ENCODE measurements around the gene MYOF.

DNA sequence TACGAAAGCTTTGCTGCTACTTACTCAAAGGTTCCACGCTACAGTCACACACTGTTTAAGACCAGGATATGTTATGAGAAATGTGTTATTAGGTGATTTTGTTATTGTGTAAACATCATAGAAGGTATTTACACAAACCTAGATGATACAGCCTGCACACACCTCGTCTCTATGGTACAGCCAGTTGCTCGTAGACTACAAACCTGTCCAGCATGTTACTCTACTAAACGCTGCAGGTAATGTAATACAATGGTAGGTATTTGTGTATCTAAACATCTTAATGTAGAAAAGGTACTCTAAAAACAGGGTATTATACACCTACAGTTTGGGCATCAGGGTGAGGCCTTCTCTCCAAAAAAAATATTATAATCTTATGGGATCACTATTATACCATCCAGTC is 181.2 kb downstream of the MYOF start:
- TF ChIP-seq, protein P1, sequence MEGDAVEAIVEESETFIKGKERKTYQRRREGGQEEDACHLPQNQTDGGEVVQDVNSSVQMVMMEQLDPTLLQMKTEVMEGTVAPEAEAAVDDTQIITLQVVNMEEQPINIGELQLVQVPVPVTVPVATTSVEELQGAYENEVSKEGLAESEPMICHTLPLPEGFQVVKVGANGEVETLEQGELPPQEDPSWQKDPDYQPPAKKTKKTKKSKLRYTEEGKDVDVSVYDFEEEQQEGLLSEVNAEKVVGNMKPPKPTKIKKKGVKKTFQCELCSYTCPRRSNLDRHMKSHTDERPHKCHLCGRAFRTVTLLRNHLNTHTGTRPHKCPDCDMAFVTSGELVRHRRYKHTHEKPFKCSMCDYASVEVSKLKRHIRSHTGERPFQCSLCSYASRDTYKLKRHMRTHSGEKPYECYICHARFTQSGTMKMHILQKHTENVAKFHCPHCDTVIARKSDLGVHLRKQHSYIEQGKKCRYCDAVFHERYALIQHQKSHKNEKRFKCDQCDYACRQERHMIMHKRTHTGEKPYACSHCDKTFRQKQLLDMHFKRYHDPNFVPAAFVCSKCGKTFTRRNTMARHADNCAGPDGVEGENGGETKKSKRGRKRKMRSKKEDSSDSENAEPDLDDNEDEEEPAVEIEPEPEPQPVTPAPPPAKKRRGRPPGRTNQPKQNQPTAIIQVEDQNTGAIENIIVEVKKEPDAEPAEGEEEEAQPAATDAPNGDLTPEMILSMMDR (IDR thresholded peaks at IDR 0.05): no peak
- TF ChIP-seq, protein P2, sequence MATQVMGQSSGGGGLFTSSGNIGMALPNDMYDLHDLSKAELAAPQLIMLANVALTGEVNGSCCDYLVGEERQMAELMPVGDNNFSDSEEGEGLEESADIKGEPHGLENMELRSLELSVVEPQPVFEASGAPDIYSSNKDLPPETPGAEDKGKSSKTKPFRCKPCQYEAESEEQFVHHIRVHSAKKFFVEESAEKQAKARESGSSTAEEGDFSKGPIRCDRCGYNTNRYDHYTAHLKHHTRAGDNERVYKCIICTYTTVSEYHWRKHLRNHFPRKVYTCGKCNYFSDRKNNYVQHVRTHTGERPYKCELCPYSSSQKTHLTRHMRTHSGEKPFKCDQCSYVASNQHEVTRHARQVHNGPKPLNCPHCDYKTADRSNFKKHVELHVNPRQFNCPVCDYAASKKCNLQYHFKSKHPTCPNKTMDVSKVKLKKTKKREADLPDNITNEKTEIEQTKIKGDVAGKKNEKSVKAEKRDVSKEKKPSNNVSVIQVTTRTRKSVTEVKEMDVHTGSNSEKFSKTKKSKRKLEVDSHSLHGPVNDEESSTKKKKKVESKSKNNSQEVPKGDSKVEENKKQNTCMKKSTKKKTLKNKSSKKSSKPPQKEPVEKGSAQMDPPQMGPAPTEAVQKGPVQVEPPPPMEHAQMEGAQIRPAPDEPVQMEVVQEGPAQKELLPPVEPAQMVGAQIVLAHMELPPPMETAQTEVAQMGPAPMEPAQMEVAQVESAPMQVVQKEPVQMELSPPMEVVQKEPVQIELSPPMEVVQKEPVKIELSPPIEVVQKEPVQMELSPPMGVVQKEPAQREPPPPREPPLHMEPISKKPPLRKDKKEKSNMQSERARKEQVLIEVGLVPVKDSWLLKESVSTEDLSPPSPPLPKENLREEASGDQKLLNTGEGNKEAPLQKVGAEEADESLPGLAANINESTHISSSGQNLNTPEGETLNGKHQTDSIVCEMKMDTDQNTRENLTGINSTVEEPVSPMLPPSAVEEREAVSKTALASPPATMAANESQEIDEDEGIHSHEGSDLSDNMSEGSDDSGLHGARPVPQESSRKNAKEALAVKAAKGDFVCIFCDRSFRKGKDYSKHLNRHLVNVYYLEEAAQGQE (IDR thresholded peaks at IDR 0.05; ENCODE audit: insufficient read depth in 1 of 2, low read depth in 2 of 2, low read length in 1 of 2): no peak
- TF ChIP-seq TCF7L2 (IDR thresholded peaks at IDR 0.05; ENCODE audit: low read depth, low read length): no peak
- no peak for TF ChIP-seq POLR2AphosphoS5 (IDR thresholded peaks at IDR 0.05; ENCODE audit: low read depth, low read length)
- no peak for TF ChIP-seq SIN3A (IDR thresholded peaks at IDR 0.05; ENCODE audit: borderline replicate concordance, insufficient read depth, low read depth, low read length)
